Heart right ventricle (tissue), 16 donors: ENCODE results near the gene CD200R1. TPM values are rescaled to one million over a fixed set of nuclear protein-coding genes. Genes with fewer than 3 reads are reported as not detected.
A peak's percentile ranks its signal among the peaks of the same experiment; 100 is the strongest.

Experiments used
- ATAC-seq, 8 donors: fragments of 200-7000 bp; cut with Tn5 transposase; one replicate each; pipeline ENCODE4 v1.9.1; 2020; ENCODE audit warnings: mild to moderate bottlenecking in 8 of 8, moderate library complexity in 8 of 8, moderate number of reproducible peaks in 1 of 8
- DNase-seq, 2 donors: peaks; one replicate each; pipeline ENCODE4 v3.0.0-alpha.2; 2020
- H3K27ac ChIP-seq, 10 donors: fragments of 200-600 bp; sonication (generic) in 2 of 10; one replicate each; pipeline versions ENCODE4 v1.5.0 to v1.8.0; 2020 to 2022; ENCODE audit warnings: mild to moderate bottlenecking in 3 of 10
- H3K27me3 ChIP-seq, 7 donors: fragments of 200-600 bp; one replicate each; pipeline ENCODE4 v1.8.0; 2021 to 2022; ENCODE audit warnings: mild to moderate bottlenecking in 2 of 7
- H3K36me3 ChIP-seq, 9 donors: fragments of 200-600 bp; sonication (generic) in 1 of 9; one replicate each; pipeline versions ENCODE4 v1.5.0 to v1.8.0; 2020 to 2022; ENCODE audit warnings: mild to moderate bottlenecking in 2 of 9
- H3K4me1 ChIP-seq, 9 donors: fragments of 200-600 bp; sonication (generic) in 1 of 9; one replicate each; pipeline versions ENCODE4 v1.5.0 to v1.8.0; 2020 to 2022; ENCODE audit warnings: mild to moderate bottlenecking in 4 of 9
- H3K4me3 ChIP-seq, 10 donors: fragments of 200-600 bp; sonication (generic) in 2 of 10; one replicate each; pipeline versions ENCODE4 v1.5.0 to v1.8.0; 2020 to 2022; ENCODE audit warnings: mild to moderate bottlenecking in 7 of 10, moderate library complexity in 2 of 10
- H3K9me3 ChIP-seq, 11 donors: fragments of 200-600 bp in 10 of 11; sonication (generic) in 2 of 11; one replicate each; pipeline versions ENCODE4 v1.5.0 to v1.8.0; 2013 to 2022; ENCODE audit warnings: mild to moderate bottlenecking in 2 of 11, control low read depth in 1 of 11, moderate library complexity in 1 of 11
- WGBS, 2 donors: extraction: QIAGEN DNeasy Blood & Tissue Kit; methylation state at CpG; one replicate each; pipeline ENCODE4 v1.1.7; 2013; ENCODE audit warnings: inconsistent platforms in 1 of 2; 5-methylcytosine and 5-hydroxymethylcytosine counted together
- intact Hi-C, 10 donors: fragments of 100-400 bp; cut with DNase I; formaldehyde crosslinking; loops; one replicate each; pipeline versions ENCODE4 v1.11.1 to v1.14.2; 2022
- polyA plus RNA-seq, 2 donors: library from polyadenylated mRNA; stranded (reverse); fragments of 200-250 nt; gene quantifications; one replicate each; pipeline ENCODE4 v1.2.3, GENCODE V29; 2013
- total RNA-seq, 10 donors: library from RNA; stranded (reverse); fragmentation: NEBNext Ultra II Directional in 3 of 10; extraction: Animal tissue kit (Norgen Biotek cat#: 25700) in 3 of 10; gene quantifications; one replicate each; pipeline versions ENCODE4 v1.2.1 to v1.2.4, GENCODE V29; 2021 to 2023
- TF ChIP-seq, protein P1 (sequence below), 9 donors: fragments of 200-600 bp; sonication (generic) in 2 of 9; IDR thresholded peaks; one replicate each; pipeline versions ENCODE4 v1.5.0 to v1.8.0; 2021 to 2022; ENCODE audit warnings: antibody characterized with exemption in 9 of 9, mild to moderate bottlenecking in 5 of 9, moderate library complexity in 1 of 9
- donor health status: Arrhythmogenic right ventricular cardiomyopathy.
- donor health status: ischemic (EF 13 %, LVEDD 7.1; RV severe dilation, severe dysfunction).
- donor health status: healthy with polysubstance abuse.
- donor health status: DM: no; HTN: yes; CAD: no.
- donor health status: DM: no; HTN: no; CAD: no.
- donor health status: ischemic (EF 25% LVEDD 6.9; RV normal size, moderate dysfunction).
- donor health status: ischemic (EF 25% LVEDD 5.7; RV mildly dilated, moderate dysfunction).
- donor health status: healthy.
- donor health status: DM: yes; HTN: yes; CAD: no.
- donor health status: Ischemic cardiomyopathy.
- donor health status: ischemic (EF 35%, LVEDD 5.7; RV mildly dilated, moderate dysfunction).
- donor health status: nonischemic (EF 11% LVEDD 7.7; RV severe dilation, severe dysfunction).
- donor health status: DM: yes; HTN: yes; CAD: no.
- donor health status: PGD.
- donor health status: ischemic (EF 29% LVEDD 5.4; RV normal size, mild dysfunction).
- donor health status: nonischemic (EF 23%, LVEDD 6.1; RV moderate dilation, normal function).

Gene CD200R1
- total and polyA plus RNA-seq, 12 donors = 0.07 to 2.6 (median 0.45) TPM

DNA sequence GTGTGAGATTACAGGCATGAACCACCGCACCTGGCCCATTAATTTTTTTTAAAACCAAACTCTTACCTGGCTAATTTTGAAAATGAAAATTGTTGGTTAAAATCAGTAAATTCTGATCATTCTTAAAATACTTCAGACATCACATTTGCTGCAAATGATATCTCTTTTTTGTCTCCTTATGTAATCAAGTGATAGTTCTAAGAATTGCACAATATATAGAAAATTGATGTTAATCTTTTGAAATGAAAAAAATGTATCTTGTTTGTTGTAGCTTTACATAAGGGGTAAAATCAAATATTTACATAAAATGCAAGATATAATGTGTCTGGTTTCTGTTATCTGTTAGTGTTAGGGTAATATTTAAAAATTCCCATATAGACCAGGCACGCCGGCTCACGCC lies 20.9 kb upstream of the CD200R1 start:
- no peak for ATAC-seq
- H3K4me1 ChIP-seq = peaks cover 2 to 28% (median 15%) of the 10 kb centered on the region in 9 donors
- peaks cover 0 to 59% (median 24%) of the 10 kb centered on the region in 9 donors for H3K36me3 ChIP-seq
- H3K27ac ChIP-seq = no peak overlapping the region
- no peaks in the 10 kb centered on the region for H3K9me3 ChIP-seq
- TF ChIP-seq, protein P1, sequence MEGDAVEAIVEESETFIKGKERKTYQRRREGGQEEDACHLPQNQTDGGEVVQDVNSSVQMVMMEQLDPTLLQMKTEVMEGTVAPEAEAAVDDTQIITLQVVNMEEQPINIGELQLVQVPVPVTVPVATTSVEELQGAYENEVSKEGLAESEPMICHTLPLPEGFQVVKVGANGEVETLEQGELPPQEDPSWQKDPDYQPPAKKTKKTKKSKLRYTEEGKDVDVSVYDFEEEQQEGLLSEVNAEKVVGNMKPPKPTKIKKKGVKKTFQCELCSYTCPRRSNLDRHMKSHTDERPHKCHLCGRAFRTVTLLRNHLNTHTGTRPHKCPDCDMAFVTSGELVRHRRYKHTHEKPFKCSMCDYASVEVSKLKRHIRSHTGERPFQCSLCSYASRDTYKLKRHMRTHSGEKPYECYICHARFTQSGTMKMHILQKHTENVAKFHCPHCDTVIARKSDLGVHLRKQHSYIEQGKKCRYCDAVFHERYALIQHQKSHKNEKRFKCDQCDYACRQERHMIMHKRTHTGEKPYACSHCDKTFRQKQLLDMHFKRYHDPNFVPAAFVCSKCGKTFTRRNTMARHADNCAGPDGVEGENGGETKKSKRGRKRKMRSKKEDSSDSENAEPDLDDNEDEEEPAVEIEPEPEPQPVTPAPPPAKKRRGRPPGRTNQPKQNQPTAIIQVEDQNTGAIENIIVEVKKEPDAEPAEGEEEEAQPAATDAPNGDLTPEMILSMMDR (IDR thresholded peaks at IDR 0.05) = no peak
- H3K27me3 ChIP-seq = no peaks in the 10 kb centered on the region
- WGBS, 2 donors = 92 to 96% methylated on average over 4 of the region's 4 CpGs
- H3K4me3 ChIP-seq = no peak overlapping the region
- DNase-seq = no peak
- intact Hi-C loops = no loop called here

DNA sequence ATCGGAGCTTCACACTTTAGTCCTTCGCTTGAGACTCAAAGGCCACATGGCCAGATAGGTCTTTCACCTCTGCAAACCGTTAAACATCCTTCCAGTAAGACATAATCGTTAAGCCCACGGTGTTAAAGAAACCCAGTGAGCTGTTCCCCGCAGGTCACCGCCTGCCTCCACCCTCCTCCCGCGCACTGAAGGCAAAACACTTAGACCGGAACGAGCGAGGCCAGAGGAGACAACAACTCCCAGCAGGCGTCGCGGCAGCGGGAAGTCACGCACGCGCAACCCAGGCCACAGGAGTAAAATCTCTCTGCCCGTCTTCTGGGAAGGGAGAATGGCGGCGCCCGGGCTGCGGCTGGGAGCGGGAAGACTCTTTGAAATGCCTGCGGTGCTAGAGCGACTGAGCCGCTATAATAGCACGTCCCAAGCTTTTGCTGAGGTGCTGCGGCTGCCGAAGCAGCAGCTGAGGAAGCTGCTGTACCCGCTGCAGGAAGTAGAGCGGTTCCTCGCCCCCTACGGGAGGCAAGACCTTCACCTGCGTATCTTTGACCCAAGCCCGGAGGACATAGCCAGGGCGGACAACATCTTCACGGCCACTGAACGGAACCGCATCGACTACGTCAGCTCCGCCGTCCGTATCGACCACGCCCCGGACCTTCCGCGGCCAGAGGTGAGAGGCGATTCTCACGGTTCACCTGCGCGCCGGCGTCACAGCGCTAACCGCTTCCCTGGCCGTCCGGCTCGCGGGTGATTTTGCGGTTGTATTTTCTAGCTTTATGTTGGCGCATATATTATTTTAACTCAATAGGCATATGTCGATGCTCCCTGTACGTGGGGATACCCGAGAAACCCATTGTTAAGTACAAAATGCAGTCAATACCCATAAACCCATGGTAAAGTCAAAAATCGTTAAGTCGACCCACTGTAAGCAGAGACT lies 16.0 kb upstream of the CD200R1 start, which contains the start of gene GTPBP8:
TSS of gene GTPBP8 (plus strand) at position 313 of the 931 bp plus-strand sequence. CDS start at position 329, 16 bp downstream.
- TF ChIP-seq, protein P1 (IDR thresholded peaks at IDR 0.05) = peak in 3 of 9 donors; percentile 21 to 36 (median 34)
- H3K4me3 ChIP-seq = peak within 1 kb of the TSS; percentile 64 to 92 (median 78)
- intact Hi-C loops = loop anchor here in 1 of 10 donors (2.0 to 5.0 kb wide), 2 partner anchors 28 to 429 kb away; partner anchors contain the start of genes ATG3 and SLC35A5
- peak; percentile 98 to 99 (median 99) for ATAC-seq
- peak within 1 kb of the TSS; percentile 88 to 98 (median 96) for H3K27ac ChIP-seq
- DNase-seq = peak; percentile 91 to 92
- peaks cover 2 to 28% (median 15%) of the 10 kb centered on the region in 9 donors for H3K4me1 ChIP-seq
- peaks cover 0 to 13% (median 0%) of the 10 kb centered on the region in 9 donors for H3K36me3 ChIP-seq
- H3K9me3 ChIP-seq = no peaks in the 10 kb centered on the region
- WGBS, 2 donors = 2% methylated on average over 70 of the region's 70 CpGs
- no peaks in the 10 kb centered on the region for H3K27me3 ChIP-seq

DNA sequence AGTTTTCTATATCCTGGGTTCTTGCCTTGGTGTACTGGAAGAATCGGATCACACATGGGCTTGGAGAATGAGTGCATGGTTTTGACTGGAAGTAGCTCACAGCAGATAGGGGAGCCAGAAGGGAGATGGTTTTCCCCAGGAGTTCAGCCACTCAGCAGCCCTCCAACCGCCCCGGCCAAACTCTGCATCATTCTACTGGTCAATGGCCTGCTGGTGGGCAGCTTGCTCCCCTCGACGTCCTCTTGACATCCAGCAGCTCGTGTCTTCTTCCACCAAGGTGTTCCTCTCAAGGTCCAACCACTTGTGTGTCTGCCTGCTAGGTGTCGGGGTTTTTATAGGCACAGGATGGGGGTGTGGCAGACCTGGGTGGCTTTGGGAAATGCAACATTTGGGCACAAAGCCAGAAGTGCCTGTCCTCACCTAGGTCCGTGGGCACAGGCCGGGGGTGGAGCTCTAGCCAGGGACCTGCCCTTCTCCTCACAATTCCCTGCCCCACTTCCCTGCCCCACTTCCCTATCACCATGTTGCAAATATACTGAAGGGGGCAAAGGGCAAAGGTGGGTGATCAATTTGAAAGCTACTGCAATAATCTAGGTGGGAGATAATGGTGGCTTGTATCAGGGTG lies 12.9 kb upstream of the CD200R1 start:
- Histone ChIP-seq H3K27ac (no peak overlapping the region), H3K4me1 (peaks cover 2 to 28% (median 14%) of the 10 kb centered on the region in 9 donors), H3K9me3 (no peaks in the 10 kb centered on the region), H3K4me3 (no peak overlapping the region), H3K27me3 (no peaks in the 10 kb centered on the region), H3K36me3 (no peaks in the 10 kb centered on the region)
- WGBS, 2 donors = 86 to 89% methylated on average over 9 of the region's 9 CpGs
- no peak for DNase-seq
- ATAC-seq = no peak
- intact Hi-C loops = loop anchor here in 4 of 10 donors (5.0 to 10.0 kb wide), 4 partner anchors 253 to 683 kb away; no protein-coding TSS in a partner anchor
- TF ChIP-seq, protein P1 (IDR thresholded peaks at IDR 0.05) = no peak

DNA sequence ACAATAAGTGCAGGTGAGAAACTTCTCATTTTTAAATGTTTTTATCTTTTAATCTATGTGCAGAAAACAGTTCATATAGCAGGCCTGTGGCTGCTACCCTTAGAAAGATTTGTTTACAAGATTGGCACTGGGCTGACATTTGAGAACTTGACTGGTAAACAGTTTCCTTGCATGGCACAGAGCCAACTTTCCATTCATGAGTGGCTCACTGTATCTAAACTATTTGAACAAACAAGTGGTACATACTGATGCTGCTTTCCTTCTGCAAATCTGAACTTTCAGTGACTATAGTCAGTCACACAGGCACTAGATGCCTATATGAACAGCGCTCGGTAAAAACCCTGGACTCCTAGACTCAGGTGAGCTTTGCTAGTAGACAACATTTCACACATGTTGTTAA lies 9.6 kb upstream of the CD200R1 start:
- peaks cover 0 to 10% (median 0%) of the 10 kb centered on the region in 9 donors for H3K4me1 ChIP-seq
- H3K27ac ChIP-seq = no peak overlapping the region
- intact Hi-C loops = loop anchor here in 5 of 10 donors (5.0 to 10.0 kb wide), 7 partner anchors 250 to 680 kb away; partner anchors contain the start of gene CCDC80 (in 3 of the 5)
- H3K27me3 ChIP-seq = no peaks in the 10 kb centered on the region
- TF ChIP-seq, protein P1 (IDR thresholded peaks at IDR 0.05) = no peak
- ATAC-seq = peak in 1 of 8 donors; percentile 44
- H3K9me3 ChIP-seq = no peaks in the 10 kb centered on the region
- H3K4me3 ChIP-seq = no peak overlapping the region
- no peaks in the 10 kb centered on the region for H3K36me3 ChIP-seq
- 67 to 70% methylated on average over 2 of the region's 2 CpGs for WGBS, 2 donors
- no peak for DNase-seq
